HFF-Myc (cell line): ENCODE results near the gene ZNF224.

ENCODE experiments used
- DNase-seq: peaks from one replicate; pipeline ENCODE4 v3.0.0-alpha.2; 2011; ENCODE audit warnings: low read depth; ENCODE audit errors: extremely low read depth
- H3K4me3 ChIP-seq: replicated peaks from 2 replicates; pipeline ENCODE4 v1.5.1; 2011; ENCODE audit warnings: low read depth, mild to moderate bottlenecking, control low read depth, low read length
- TF ChIP-seq, protein P1 (sequence below): IDR thresholded peaks from 2 replicates; pipeline ENCODE4 v1.5.1; 2012; ENCODE audit warnings: mild to moderate bottlenecking, low read depth, low read length, control low read depth; ENCODE audit errors: missing control alignments

ZNF224 gene

DNA sequence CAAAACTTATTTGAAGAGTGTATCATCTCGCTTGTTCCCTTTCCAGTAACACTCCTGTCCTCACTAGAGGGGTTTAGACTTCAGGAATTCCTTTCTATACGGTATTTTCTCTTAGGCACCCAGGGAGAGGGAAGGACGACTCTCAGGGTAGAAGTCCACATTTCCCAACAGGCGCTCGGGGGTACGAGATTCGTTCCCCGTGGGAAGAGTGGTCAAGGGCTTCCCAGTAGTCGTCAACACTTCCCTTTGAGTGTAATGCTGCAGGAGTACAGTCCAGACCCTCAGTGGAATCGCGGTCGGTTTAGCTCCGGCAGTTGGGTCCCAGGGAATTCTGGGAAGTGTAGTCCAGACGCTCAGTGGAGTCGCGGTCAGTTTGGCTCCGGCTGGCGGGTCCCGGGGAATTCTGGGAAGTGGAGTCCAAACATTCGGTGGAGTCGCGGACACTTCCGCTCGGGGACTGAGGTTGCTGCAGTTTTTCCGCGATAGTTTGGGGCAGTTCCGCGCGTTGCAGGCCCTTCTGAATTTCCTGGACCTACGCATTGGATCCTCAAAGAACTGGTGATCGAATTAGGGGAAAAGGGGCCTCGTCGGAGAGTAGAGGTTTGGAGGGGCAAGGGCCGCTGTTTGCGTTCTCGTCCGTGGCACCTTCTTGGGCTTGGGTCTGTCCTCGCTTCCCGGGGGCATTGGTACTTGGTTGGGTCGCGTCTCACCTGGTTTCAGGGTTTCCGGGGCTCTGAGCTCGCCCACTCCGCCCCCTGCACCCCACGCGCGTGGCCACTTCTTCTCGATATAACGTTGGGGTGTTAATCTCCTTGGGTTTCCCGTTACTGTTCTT lies at the start of gene ZNF224:
ZNF224 (plus strand) TSS at position 431 of the 835 bp plus-strand sequence. CDS start 3,513 bp downstream, outside the sequence.
- H3K4me3 ChIP-seq = peak within 1 kb of the TSS; percentile 88
- DNase-seq = peak; percentile 78
- TF ChIP-seq, protein P1, sequence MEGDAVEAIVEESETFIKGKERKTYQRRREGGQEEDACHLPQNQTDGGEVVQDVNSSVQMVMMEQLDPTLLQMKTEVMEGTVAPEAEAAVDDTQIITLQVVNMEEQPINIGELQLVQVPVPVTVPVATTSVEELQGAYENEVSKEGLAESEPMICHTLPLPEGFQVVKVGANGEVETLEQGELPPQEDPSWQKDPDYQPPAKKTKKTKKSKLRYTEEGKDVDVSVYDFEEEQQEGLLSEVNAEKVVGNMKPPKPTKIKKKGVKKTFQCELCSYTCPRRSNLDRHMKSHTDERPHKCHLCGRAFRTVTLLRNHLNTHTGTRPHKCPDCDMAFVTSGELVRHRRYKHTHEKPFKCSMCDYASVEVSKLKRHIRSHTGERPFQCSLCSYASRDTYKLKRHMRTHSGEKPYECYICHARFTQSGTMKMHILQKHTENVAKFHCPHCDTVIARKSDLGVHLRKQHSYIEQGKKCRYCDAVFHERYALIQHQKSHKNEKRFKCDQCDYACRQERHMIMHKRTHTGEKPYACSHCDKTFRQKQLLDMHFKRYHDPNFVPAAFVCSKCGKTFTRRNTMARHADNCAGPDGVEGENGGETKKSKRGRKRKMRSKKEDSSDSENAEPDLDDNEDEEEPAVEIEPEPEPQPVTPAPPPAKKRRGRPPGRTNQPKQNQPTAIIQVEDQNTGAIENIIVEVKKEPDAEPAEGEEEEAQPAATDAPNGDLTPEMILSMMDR = no peak

DNA sequence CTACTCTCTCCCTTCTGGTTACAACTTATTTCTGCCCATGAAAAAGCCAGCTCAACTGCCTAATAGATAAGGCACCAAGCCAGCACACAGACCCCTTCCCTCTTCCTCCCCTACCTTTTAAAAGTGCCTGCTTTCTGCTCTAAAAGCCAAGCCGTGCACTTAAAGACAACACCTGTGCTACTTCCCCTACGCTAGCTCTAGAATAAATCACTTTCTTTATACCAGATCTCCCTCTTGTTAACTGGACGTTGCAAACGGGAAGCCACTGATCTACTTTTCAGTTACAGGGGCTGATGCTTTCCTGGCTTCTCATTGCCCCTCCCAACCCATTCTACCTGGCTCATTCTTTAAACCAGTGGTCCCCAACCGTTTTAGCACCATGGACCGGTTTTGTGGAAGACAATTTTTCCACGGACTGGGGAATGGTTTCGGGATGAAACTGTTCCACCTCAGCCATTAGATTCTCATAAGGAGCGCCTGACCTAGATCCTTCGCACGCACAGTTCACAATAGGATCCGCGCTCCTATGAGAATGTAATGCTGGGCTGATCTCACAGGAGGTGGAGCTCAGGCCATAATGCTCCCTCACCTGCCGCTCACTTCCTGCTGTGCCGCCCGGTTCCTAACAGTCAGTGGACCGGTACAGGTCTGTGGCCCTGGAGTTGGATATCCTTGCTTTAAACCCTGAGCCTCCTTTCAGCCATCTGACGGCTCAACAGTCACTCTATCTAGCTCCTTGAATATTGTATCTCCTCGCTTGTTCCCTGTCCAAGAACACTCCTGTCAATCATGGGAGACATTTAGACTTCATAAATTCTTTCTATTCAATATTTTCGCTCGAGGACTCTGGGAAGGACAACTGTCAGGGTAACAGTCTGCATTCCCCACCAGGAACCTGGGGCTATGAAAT lies 43.2 kb upstream of the ZNF224 start:
- no peak for DNase-seq
- H3K4me3 ChIP-seq = peak overlapping the region; percentile 51
- TF ChIP-seq, protein P1 = no peak

DNA sequence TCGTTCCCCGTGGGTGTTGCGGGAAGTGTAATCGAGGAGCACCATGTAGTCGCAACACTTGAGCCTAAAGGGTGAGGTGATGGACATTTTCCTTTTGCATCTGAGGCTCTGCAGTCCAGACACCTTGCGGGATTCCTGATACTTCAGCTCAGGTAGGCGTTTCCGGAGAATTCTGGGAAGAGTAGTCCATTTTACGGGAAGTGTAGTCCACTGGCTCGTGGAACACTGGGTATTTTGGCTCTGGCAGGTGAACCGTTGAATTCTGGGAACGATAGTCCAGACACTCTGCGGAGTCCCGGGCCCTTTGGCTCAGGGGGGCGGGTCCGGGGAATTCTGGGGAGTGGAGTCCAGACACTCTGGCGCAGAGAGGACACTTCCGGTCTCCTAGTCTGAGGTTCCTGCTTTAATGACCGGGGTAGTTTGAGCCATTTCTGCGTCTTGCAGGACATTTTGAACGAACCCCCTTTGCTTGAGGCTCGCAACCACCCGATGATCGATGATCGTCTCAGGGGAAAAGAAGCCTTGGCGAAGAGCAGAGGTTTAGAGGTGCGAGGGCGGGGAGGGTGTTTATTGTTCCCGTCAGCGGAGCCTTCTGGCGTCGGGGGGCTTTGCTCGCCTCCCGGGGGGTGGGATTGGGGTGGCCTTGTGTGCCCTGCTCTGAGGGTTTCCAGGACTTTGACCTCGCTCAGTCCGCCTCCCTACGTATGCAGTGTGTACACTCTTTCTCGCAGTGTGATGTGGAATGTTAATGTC lies 42.3 kb upstream of the ZNF224 start, which contains the start of gene ZNF223:
ZNF223 (plus strand) TSS at position 387 of the 753 bp plus-strand sequence. CDS start 3,141 bp downstream, outside the sequence.
- peak within 1 kb of the TSS; percentile 51 for H3K4me3 ChIP-seq
- DNase-seq = peak; percentile 70
- TF ChIP-seq, protein P1 = no peak

DNA sequence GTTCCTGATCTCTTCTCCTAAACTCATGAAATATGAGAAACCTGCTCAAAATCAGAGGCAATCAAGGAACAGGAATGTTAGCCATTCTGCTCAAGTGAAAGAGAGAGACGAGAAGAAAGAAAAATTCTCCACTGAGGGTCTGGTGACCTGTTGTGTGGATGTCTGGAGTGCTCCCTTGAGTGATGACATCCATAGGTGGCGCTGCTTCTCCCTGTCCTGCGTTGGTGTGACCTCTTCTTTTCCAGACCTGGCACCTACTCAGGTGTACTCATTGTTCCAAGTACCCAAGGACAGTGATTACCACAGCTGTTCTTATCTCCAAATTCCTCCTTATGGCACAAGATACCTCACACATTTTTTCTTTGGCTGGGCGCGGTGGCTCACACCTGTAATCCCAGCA lies 38.3 kb upstream of the ZNF224 start:
- DNase-seq = no peak
- no peak overlapping the region for H3K4me3 ChIP-seq
- TF ChIP-seq, protein P1 = no peak

DNA sequence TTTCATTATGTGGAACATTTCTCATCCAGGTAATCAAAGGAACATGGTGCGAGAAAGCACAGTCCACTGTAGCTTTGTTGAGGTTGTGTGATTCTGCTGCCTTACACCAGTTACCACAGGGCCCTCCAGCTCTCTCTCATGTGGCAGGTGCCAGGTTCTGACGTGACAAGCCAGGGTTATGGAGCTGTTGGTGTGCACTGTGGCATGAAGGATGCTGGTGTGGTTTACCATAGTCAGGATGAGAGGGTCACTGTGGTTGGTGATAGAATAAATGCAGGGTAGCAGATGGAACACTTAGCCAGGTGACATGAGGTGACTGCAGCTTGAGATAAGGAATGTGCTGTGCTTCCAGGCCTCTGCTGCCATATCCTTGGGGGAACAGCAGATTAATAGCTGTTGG lies 34.9 kb upstream of the ZNF224 start:
- TF ChIP-seq, protein P1 = no peak
- H3K4me3 ChIP-seq = no peak overlapping the region
- DNase-seq = no peak

DNA sequence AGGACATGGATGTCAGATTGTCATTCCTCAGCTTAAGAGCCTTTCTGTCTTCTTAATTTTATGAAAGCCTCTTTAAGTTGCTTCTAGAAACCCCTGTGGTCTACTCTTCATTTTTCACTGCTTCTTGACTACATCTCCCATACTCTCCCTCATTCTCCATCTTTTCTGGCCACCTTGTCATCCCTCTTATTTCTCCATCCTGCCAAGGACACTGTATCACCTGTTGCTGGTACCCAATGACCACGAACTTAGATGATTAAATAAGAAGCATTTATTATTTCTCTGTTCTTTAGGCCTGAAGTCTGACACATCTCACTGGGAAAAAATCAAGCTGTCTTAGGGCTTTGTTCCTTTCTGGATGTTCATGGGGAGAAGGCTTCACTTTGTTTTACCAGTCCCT lies 33.1 kb upstream of the ZNF224 start:
- TF ChIP-seq, protein P1 = no peak
- DNase-seq = no peak
- H3K4me3 ChIP-seq = no peak overlapping the region
